Measurements from ENCODE around the gene ACP1. TPM values are rescaled to one million over a fixed set of nuclear protein-coding genes. Genes with fewer than 3 reads are reported as not detected.
A peak's percentile ranks its signal among the peaks of the same experiment; 100 is the strongest.

The ACP1 gene
- 57.9 TPM for total RNA-seq

DNA sequence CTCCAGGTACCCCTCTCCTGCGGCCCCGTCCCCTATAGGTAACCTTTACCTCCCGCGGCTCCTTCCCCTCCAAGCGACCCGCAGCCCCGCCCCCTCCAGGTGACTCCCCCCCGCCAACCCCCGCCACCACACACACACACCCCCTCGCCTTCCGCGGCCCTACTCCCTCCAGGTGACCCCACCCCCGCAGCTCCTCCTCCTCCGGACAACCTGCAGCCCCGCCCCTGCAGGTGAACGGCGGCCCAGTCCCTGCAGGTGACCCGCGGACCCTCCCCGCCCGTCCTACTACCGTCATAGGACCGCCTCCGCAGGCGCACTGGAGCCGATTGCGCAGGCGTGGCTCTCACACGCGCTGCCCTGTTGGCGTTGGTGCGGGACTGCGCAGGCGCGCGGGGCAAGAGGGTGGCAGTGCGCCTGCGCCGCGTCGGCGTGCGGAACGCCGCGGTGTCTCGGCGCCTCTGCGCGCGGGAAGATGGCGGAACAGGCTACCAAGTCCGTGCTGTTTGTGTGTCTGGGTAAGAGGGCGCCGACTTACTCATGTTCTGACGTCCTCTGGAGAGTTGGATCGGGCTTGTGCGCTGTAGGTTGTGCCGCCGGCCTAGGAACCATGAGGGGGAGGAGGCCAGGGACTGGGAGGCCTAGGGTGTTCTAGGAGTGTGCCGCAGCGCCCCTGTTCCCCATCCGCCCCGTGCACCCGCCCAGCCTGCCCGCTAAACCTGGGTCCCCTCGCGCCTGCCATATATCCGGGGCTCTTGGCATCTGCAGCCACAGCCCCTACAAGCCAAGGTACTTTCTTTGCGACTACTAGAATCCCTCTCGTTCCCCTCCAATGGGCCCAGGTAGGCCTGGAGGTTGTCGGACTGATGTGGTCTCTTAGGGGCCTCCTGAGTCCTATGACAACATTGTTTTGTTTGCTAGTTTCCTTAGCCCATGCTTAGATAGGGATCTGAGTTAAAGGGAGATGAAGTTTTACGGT, at the start of gene ACP1:
Gene ACP1 (plus strand): TSS at position 455 of the 976 bp plus-strand sequence. CDS start 18 bp downstream, at position 473.
- Histone ChIP-seq H3K4me3 (peak within 1 kb of the TSS; percentile 88 to 89), H3K4me1 (peaks cover 57% of the 10 kb centered on the region), H3K36me3 (peaks cover 0 to 4% of the 10 kb centered on the region in 2 donors), H3K9me3 (no peaks in the 10 kb centered on the region), H3K27ac (peak within 1 kb of the TSS; percentile 85), H3K27me3 (no peaks in the 10 kb centered on the region)
- peak; percentile 94 to 98 for DNase-seq (ENCODE audit: extremely low spot score in 2 of 2)
- intact Hi-C loops (cut with DNase I), result no loop called here
- TF ChIP-seq, protein P1, sequence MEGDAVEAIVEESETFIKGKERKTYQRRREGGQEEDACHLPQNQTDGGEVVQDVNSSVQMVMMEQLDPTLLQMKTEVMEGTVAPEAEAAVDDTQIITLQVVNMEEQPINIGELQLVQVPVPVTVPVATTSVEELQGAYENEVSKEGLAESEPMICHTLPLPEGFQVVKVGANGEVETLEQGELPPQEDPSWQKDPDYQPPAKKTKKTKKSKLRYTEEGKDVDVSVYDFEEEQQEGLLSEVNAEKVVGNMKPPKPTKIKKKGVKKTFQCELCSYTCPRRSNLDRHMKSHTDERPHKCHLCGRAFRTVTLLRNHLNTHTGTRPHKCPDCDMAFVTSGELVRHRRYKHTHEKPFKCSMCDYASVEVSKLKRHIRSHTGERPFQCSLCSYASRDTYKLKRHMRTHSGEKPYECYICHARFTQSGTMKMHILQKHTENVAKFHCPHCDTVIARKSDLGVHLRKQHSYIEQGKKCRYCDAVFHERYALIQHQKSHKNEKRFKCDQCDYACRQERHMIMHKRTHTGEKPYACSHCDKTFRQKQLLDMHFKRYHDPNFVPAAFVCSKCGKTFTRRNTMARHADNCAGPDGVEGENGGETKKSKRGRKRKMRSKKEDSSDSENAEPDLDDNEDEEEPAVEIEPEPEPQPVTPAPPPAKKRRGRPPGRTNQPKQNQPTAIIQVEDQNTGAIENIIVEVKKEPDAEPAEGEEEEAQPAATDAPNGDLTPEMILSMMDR (IDR thresholded peaks at IDR 0.05), result no peak
- TF ChIP-seq POLR2A (IDR thresholded peaks at IDR 0.05) (peak in 1 of 2 donors; percentile 60), POLR2AphosphoS5 (IDR thresholded peaks at IDR 0.05; ENCODE audit: insufficient read depth in 1 of 2, low read depth in 1 of 2) (peak in 1 of 2 donors; percentile 91)

DNA sequence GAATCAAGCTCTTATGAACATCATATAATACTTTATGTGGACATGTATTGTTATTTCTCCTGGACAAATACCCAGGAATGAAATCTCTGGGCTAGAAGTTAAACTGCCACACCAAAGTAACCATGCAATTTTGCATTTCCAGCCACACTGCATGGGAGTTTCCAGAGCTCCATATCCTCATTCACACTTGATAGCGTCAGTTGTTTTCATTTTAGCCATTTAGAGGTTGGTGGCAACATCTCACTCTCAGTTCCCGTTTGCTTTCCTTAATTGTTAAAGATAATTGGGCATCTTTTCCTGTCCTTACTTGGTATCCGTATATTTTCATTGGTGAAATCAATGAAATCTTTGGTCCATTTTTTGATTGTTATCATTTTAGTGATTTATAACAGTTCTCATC, 48.7 kb upstream of the ACP1 start:
- Histone ChIP-seq H3K27ac (no peak overlapping the region), H3K4me3 (no peak overlapping the region)
- intact Hi-C loops (cut with DNase I), result no loop called here

DNA sequence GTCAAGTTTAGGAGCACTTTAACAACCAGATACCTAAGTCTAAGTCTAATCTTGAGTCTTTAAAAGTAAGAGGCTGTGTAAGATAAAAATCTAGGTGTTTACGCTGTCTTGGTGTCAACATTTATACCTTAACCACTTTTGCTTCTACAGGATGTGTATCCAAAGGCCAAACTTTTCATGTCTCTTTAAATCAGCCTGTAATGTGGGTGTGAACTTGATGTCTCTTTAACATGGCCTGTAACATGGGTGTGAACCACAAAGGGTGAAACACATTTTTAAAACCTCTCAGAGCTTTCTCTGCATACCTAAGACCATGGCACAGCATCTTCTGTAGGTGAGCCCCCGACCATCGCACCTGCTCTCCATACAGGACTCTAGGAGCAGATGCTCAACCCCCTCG, 41.3 kb upstream of the ACP1 start:
- no peak for DNase-seq (ENCODE audit: extremely low spot score in 2 of 2)
- TF ChIP-seq POLR2AphosphoS5 (IDR thresholded peaks at IDR 0.05; ENCODE audit: insufficient read depth in 1 of 2, low read depth in 1 of 2) (no peak), POLR2A (IDR thresholded peaks at IDR 0.05) (no peak)
- TF ChIP-seq, protein P1 (IDR thresholded peaks at IDR 0.05), result no peak
- H3K27ac ChIP-seq, result no peak overlapping the region
- H3K36me3 ChIP-seq, result peaks cover 0 to 46% of the 10 kb centered on the region in 2 donors
- H3K27me3 ChIP-seq, result no peaks in the 10 kb centered on the region
- intact Hi-C loops (cut with DNase I), result no loop called here
- H3K4me1 ChIP-seq, result no peaks in the 10 kb centered on the region
- H3K4me3 ChIP-seq, result no peak overlapping the region
- H3K9me3 ChIP-seq, result no peaks in the 10 kb centered on the region

More for the DNA sequence above, 48.7 kb upstream of the ACP1 start:
- H3K4me1 ChIP-seq, result no peaks in the 10 kb centered on the region
- no peak for TF ChIP-seq POLR2A (IDR thresholded peaks at IDR 0.05)
- H3K9me3 ChIP-seq, result no peaks in the 10 kb centered on the region
- no peaks in the 10 kb centered on the region for H3K27me3 ChIP-seq
- H3K36me3 ChIP-seq, result peaks cover 0 to 23% of the 10 kb centered on the region in 2 donors
- DNase-seq (ENCODE audit: extremely low spot score in 2 of 2), result no peak

DNA sequence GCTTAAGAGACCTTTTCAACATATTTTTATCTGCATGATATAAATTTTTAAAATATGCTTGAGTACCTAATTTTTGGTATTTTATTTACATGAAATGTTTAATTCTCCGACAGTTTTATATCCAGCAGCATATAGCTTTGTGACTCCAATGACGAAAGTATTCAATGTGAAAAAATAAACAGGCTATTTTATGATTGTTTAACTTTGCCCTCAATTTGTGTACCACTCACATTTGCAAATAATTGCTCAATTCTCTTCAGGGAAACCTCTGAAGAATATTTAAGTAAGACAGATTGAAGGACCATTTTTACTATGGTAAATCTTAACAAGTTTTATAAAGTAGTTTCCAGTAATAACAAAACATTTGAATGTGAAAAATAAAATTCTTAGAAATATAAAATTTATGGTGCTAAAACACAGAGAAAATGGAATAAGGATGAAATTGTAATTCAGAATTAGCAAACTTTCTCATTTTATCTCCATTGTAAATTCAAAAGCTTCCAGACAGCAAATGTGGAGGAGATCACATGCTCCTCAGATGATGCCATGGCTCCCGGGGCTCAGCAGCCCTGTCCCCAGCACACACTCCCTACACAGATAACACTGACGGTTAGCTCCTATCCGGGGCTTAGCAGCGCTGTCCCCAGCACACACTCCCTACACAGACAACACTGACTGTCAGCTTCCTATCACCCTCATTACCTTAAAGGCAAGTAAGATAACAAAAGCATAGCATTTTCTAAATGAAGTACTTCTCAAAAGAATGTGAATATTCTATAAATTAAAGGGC, 40.6 kb upstream of the ACP1 start:
- Histone ChIP-seq H3K36me3 (peaks cover 0 to 38% of the 10 kb centered on the region in 2 donors), H3K27ac (no peak overlapping the region)
- intact Hi-C loops (cut with DNase I), result no loop called here

DNA sequence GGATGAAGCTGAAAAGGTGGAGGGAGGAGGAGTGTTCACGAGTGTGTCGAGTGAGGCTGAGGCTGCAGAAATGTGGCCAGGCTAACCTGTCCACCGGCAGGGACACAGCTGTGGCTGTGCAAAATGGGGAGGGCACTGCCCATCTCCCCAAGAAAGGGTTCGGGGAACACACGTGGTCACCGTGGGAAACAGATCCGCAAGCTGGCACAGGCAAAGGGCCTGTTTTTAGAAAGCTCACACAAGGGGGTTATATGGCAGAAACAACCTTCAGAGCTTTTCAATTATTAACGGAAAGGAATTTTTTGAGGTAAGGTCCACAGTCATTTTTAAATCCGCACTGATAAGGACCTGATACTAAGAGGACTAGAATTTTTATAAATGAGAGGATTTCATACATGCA, 36.6 kb upstream of the ACP1 start:
- intact Hi-C loops (cut with DNase I), result no loop called here
- H3K27me3 ChIP-seq, result no peaks in the 10 kb centered on the region
- no peak for TF ChIP-seq POLR2AphosphoS5 (IDR thresholded peaks at IDR 0.05; ENCODE audit: insufficient read depth in 1 of 2, low read depth in 1 of 2)
- TF ChIP-seq POLR2A (IDR thresholded peaks at IDR 0.05), result no peak
- TF ChIP-seq, protein P1 (IDR thresholded peaks at IDR 0.05), result no peak
- H3K36me3 ChIP-seq, result peaks cover 0 to 42% of the 10 kb centered on the region in 2 donors
- H3K4me3 ChIP-seq, result no peak overlapping the region
- H3K27ac ChIP-seq, result no peak overlapping the region
- no peaks in the 10 kb centered on the region for H3K4me1 ChIP-seq
- no peaks in the 10 kb centered on the region for H3K9me3 ChIP-seq
- DNase-seq (ENCODE audit: extremely low spot score in 2 of 2), result no peak

More for the DNA sequence above, 40.6 kb upstream of the ACP1 start:
- Histone ChIP-seq H3K4me1 (no peaks in the 10 kb centered on the region), H3K27me3 (no peaks in the 10 kb centered on the region), H3K4me3 (no peak overlapping the region), H3K9me3 (no peaks in the 10 kb centered on the region)
- TF ChIP-seq POLR2AphosphoS5 (IDR thresholded peaks at IDR 0.05; ENCODE audit: insufficient read depth in 1 of 2, low read depth in 1 of 2), result no peak
- no peak for TF ChIP-seq POLR2A (IDR thresholded peaks at IDR 0.05)
- TF ChIP-seq, protein P1 (IDR thresholded peaks at IDR 0.05), result no peak
- no peak for DNase-seq (ENCODE audit: extremely low spot score in 2 of 2)
